CD4-positive, alpha-beta T cell treated with Interferon gamma for 1 hour (primary cell): Measurements from ENCODE around the gene VPS41.

Source experiments
- DNase-seq: peaks from one replicate; pipeline ENCODE4 v3.0.0-alpha.2; 2020

VPS41 gene

GRCh38 chr7:38851321-38851720 lies 57.7 kb downstream of the VPS41 start:
- no peak for DNase-seq

- no peak for DNase-seq
These were observed 62.7 kb downstream of the VPS41 start for GRCh38 chr7:38846280-38846679.

- no peak for DNase-seq
These were observed 63.9 kb downstream of the VPS41 start for GRCh38 chr7:38844952-38845563.

GRCh38 chr7:38842746-38843145 lies 66.2 kb downstream of the VPS41 start:
- DNase-seq = no peak

- DNase-seq = no peak
These were observed 68.1 kb downstream of the VPS41 start for GRCh38 chr7:38840736-38841460.

GRCh38 chr7:38839851-38840250 lies 69.1 kb downstream of the VPS41 start:
- DNase-seq = no peak

- no peak for DNase-seq
These were observed 70.1 kb downstream of the VPS41 start for GRCh38 chr7:38838725-38839385.

GRCh38 chr7:38834357-38834756 lies 74.6 kb downstream of the VPS41 start:
- DNase-seq = no peak

GRCh38 chr7:38833329-38833728 lies 75.7 kb downstream of the VPS41 start:
- DNase-seq = no peak

GRCh38 chr7:38831259-38831996 lies 77.6 kb downstream of the VPS41 start:
- no peak for DNase-seq

GRCh38 chr7:38830826-38831225 lies 78.2 kb downstream of the VPS41 start:
- no peak for DNase-seq

GRCh38 chr7:38829488-38830165 lies 79.4 kb downstream of the VPS41 start:
- no peak for DNase-seq

GRCh38 chr7:38828026-38828425 lies 81.0 kb downstream of the VPS41 start:
- no peak for DNase-seq

- DNase-seq = no peak
These were observed 83.1 kb downstream of the VPS41 start for GRCh38 chr7:38825721-38826440.

GRCh38 chr7:38824948-38825347 lies 84.0 kb downstream of the VPS41 start:
- no peak for DNase-seq

- DNase-seq = no peak
These were observed 86.4 kb downstream of the VPS41 start for GRCh38 chr7:38822549-38822948.

- DNase-seq = no peak
These were observed 88.4 kb downstream of the VPS41 start for GRCh38 chr7:38820571-38820970.

GRCh38 chr7:38819463-38819862 lies 89.5 kb downstream of the VPS41 start:
- no peak for DNase-seq

- no peak for DNase-seq
These were observed 91.5 kb downstream of the VPS41 start for GRCh38 chr7:38817526-38817925.

GRCh38 chr7:38813768-38814167 lies 95.2 kb downstream of the VPS41 start:
- DNase-seq = no peak

- no peak for DNase-seq
These were observed 102.1 kb downstream of the VPS41 start for GRCh38 chr7:38806912-38807311.

- DNase-seq = no peak
These were observed 107.2 kb downstream of the VPS41 start for GRCh38 chr7:38801786-38802185.
